UCSD-AML1 (cell line): Measurements from ENCODE around the gene RAB3GAP2.
A peak's percentile ranks its signal among the peaks of the same experiment; 100 is the strongest.
"Not testable (repeated sequence)": the region's sequence is repeated elsewhere in the genome, so short reads cannot be mapped to it uniquely, and the experiment has no call there.

ENCODE experiments used
- DNase-seq: peaks from one replicate; lab custom pipeline; 2025; ENCODE audit not compliant: unreplicated experiment; lab: John Stamatoyannopoulos, UW

Gene RAB3GAP2

DNA sequence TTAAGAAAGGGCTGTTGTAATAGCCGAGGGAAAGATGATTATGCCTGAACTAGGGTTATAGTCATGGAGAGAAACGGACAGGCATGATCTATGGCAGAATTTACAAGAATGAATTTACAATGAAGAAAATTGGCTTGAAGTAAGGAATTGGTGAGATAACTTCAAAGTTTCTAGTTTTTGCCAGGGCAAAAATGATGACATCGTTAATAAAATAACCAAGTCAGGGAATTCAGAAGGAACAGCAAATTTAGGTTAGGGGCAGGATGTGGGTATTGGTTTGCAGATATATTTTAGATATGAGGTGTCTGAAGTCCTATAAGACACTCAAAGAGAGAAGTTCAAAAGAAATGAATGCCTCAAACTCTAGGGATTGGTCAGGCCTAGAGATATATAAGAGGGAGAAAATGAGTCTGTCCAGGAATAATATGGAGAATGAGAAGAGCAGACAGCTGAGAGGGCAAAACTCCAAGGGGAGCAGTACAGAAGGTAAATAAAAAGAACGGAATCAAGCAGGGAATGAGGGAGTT lies 115.6 kb downstream of the RAB3GAP2 start:
- DNase-seq = no peak

DNA sequence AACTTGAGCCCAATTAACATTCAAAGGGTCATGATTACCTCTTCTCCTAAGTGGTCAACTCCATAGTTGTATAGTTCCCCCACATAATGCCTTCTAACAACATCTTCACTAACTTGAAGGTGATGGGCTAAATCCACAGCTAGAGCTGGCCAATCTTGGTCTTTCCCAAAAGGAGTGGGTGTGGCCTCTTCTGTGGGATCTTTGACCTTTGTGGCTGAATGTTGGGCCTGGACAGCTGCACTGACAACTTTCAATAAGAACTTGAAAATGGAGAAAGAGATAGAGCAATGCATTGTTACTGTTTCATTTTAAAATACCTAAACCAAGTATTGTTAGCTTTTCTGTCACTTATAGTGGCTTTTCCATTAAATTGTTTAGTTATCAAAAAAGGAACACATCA lies 119.1 kb downstream of the RAB3GAP2 start:
- DNase-seq = no peak

- DNase-seq = no peak
Observed at GRCh38 chr1:220151454-220151853, 120.8 kb downstream of the RAB3GAP2 start.

- DNase-seq = no peak
Observed at GRCh38 chr1:220149742-220150141, 122.5 kb downstream of the RAB3GAP2 start.

- no peak for DNase-seq
Observed at GRCh38 chr1:220144051-220144450, 128.2 kb downstream of the RAB3GAP2 start.

- no peak for DNase-seq
Observed at GRCh38 chr1:220139966-220140365, 132.3 kb downstream of the RAB3GAP2 start.

DNA sequence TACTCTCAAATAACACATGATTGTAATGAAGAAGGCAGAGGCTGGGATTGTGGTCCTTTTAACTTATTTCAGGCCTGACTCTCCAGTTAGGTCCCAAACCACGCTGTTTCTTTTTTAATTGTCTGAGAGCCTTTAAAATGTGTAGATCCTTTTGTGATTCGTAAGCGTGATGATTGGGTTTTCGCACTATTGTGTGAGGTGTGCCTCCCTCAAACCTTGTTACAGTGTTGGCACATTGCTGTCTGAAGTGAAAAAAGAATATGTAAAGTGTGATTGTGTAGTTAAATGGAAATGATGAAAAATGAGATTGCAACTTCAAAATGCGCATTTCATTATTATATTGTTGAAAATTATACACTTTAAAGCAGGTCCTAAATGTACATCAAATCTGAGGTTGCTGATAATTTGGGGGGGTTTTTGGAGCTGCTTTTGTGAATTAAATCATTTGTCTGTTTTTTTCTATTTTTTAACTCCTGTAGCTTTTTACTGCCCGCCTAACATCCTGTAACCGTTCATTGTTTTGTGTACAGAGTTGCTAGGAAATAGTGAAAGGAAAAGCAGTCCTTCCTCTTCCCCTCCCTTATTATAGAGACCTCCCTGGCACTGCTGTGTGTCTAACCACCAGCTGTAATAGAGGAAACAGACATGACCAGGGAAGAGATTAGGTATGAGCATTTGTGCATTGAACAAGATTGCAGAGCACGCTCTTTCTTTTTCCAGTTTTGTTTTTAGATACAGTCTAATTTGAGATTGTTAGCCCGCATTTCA lies 135.1 kb downstream of the RAB3GAP2 start:
- peak; percentile 15 for DNase-seq

GRCh38 chr1:220135755-220136154 lies 136.5 kb downstream of the RAB3GAP2 start:
- no peak for DNase-seq

DNA sequence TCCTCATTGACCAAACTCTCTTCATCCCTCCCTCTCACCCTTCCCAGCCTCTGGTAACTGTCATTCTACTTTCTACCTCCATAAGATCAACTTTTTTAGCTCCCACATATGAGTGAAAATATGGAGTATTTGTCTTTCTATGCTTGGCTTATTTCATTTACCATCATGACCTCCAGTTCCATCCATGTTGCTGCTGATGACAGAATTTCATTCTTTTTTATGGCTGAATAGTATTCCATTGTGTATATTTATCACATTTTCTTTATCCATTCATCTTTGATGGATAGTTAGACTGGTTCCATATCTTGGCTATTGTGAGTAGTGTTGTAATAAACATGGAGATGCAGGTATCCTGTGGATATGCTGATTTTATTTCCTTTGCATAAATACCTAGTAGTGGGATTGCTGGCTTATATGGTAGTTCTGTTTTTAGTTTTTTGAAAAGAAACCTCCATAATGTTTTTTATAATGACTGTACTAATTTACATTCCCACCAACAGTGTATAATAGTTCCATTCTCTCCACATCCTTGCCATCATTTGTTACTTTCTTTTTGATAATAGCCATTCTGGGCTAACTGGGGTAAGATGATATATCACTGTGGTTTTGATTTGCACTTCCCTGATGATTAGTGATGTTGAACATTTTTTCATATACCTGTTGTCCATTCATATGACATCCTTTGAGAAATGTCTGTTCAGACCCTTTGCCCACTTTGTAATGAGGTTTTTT lies 142.6 kb downstream of the RAB3GAP2 start:
- no peak for DNase-seq

DNA sequence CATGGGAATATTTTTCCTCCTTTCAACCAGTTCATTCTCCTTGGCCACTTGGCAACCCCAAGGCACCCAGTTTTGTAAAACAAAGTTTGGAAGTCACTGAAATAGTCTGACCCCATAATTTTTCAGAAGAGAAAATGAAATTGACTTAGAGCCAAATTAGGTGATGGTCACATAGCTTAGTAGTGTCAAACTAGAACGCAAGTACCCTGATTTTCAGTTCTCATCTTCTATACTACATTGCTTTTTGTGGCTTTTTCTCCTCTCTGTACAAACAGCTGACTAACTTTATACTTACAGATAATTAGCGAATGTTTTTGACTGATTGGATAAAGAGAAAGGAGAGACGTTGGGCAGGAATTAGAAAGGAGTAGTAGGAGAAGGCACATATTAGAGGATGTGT lies 145.2 kb downstream of the RAB3GAP2 start:
- DNase-seq = no peak

DNA sequence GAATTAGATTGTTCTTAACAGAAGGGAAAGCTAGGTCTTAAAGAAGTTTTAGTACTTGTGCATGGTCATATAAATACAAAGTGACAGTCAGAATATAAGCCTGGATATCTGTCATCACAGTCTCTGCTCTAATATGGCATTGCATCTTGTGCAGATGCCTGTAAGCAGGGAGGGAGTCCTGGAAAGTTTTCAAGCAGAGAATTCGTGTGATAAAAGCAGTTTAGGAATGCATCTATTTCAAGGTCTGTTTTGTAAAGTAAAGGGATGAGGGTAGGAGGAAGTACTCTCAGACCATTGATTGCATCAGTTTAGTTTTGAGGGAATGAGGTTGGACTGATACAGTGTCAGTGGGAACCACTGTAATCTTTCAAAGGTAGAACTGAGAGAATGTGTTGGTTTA lies 147.7 kb downstream of the RAB3GAP2 start:
- no peak for DNase-seq

DNA sequence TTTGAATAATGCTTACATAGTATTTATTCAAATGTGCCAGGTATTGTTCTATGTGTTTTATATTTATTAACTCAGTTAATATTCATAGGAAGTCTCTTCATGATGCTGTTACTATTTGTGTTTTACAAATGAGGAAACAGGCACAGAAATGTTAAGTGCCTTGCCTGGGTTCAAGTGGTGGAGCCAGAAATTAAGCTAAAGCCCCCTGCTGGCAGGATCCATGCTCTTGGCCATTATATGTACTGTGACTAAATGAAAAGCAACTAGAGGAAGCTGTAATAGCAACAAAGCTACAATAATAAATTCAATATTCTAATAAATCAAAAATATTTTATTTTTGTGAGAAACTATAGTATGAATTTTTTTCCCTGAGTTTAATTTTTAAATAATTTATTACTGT lies 148.4 kb downstream of the RAB3GAP2 start:
- peak; percentile 11 for DNase-seq

- no peak for DNase-seq
Observed at GRCh38 chr1:220123066-220123465, 149.2 kb downstream of the RAB3GAP2 start.

- no peak for DNase-seq
Observed at GRCh38 chr1:220121791-220122530, 150.3 kb downstream of the RAB3GAP2 start.

DNA sequence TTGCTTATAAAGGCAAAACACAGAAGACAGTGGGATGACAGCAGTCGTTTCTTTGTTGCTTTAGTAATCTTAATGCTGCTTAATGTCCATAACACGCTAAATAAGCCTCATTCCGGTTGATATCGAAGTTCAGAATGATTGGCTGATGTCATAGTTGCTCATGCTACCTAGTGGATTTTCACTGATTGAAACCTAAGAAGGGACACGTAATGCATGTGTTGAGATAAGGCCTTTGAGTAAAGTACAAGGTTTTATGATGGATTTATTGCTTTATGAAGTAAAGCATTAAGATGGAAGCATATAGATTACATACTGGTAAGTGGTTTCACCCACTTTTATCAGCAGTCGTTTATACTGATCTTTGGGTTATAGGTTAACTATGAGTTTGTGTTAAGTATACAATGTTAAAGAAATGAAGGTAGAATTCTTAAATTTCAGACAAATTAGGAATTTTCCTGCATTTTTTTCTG lies 153.2 kb downstream of the RAB3GAP2 start:
- DNase-seq = no peak

DNA sequence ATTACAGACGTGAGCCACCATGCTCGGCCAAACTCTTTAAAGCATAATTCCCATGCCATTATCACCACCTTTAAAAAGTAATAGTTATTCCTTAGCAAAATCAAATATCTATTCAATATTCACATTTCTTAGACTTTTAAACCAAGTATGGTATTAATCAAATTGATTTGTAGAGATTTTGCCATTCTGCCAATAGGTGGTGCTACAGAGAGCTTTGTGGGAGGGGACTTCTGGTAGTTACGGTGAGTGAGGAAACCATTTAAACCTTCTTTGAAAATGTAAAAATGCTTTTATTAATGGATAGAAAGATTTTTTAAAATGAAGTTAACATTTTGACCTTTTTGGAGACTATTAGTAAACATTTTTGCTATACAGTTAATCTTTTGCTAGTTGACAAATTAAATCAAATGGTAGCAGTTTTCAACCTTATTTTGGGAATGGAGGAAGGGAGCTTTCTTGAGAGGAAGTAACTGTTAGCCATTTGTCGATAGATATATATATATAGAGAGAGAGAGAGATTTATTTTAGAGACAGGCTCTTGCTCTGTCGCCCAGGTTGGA lies 159.0 kb downstream of the RAB3GAP2 start:
- no peak for DNase-seq

- DNase-seq = not testable (repeated sequence)
Observed at GRCh38 chr1:220112600-220112999, 159.7 kb downstream of the RAB3GAP2 start.

GRCh38 chr1:220110473-220110872 lies 161.8 kb downstream of the RAB3GAP2 start:
- not testable (repeated sequence) for DNase-seq

DNA sequence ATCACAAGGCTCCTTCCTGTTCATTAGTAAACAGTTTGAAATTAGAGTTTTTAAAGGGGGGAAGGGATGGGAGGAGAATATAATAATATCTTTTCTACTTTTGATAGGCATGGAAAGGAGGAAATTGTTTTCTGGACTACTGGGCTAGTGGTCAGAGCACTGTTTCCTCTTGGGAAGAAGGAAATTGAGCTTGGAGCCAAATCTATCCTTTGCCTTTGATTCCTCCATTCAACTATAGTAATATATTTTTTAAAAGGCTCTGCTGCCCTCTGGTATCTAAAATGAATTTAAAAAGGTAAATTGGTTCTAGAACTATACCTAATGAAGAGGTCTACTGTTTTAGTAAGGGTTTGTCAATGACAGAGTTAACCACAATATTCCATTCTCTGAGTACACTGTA lies 172.4 kb downstream of the RAB3GAP2 start:
- DNase-seq = no peak
